NCI-H345 treated with DMSO at 0.1 percent for 48 hours (cell line): Measurements from ENCODE around the gene TRPM3.

Experiments used
- DNase-seq: peaks from one replicate; lab custom pipeline; 2025; ENCODE audit not compliant: unreplicated experiment; lab: John Stamatoyannopoulos, UW

The TRPM3 gene

DNA sequence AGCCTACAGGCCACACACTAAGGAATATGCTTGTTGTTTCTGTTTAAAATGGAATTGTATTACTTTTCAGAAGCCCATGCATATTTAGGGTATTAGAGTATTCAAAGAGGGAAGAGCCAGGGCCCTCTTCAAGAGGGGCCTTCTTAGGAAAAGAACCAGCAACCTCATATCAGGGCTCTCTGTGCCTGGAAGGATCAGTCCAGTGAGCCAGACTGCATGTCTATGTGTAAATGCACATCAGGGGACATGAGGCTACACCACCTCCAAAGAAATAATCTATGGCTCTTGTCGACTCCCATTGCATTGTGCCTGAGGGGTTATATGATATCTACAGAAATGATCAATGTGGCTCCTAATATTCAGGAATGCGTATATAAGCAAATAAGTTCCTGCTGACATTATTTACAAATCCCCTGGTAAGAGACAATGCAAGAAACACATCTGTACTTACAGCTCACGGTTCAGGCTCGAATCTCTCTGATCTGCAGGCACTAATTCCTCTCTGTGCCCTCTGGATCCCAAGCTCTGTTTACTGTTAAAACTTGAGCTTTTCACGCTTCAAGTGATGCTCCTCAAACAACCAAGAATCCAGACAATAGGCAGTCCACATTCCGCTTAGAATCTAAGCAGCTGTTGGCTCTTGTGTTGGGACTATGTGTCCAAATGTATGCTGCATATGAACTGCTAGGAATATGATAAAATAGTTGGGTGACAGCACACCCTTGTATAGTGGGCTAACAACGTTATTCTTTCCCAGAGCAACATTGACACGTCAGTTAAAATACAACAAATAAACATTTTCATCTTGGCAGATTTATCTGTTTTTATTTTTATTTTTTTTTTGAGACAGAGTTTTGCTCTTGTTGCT is 556.7 kb downstream of the TRPM3 start:
- DNase-seq = peak; percentile 83

GRCh38 chr9:70563431-70564204 is 557.8 kb downstream of the TRPM3 start:
- no peak for DNase-seq

DNA sequence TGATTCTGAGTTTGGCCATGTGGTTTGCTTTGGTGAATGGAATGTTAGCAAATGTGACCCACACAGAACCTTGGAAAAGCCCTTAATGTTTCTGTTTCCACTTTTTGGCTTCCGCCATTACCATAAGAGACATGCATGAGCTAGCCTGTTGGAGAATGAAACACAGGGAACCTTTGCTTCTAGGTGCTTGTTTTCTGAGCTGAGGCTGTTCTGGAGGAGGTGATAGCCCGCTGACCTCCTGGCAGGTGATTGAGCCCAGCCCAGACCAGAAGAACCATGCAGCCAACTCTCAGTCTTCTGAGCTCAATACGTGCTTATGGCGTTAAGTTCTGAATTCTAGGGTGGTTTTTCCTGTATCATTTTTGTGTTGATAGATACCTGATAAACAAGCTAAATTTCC is 558.4 kb downstream of the TRPM3 start:
- DNase-seq = no peak

DNA sequence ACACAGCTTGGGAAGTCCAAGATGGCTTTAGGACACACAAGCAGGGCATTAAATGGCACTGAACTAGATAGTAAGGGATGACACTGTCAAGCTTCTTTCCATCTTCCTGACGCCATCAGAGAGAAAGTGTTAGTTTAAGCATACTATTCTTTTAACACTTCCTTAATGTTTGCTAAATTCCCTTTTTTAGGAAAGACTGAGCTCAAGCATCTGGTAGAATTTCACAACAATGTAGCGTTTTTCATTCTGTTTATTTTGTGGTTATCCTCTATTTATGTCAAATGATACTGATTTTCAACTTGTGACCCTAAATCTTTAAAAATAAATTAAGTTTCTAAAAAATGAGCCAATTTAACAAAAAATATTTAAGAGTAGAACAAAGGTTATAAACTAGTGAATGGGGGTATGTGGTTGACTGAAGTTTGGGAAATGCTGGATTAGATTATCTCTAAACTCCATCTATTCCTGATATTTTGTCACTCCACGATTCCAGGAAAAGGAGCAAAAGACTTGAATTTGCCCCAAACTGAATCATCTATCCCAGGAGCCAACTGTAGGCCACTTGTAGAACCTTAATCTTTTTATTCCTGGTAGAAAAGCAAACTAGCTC is 559.5 kb downstream of the TRPM3 start:
- DNase-seq = no peak

- no peak for DNase-seq
Measured at GRCh38 chr9:70561111-70561510, 560.3 kb downstream of the TRPM3 start.

GRCh38 chr9:70559102-70559501 is 562.3 kb downstream of the TRPM3 start:
- no peak for DNase-seq

GRCh38 chr9:70557661-70558369 is 563.6 kb downstream of the TRPM3 start:
- no peak for DNase-seq

- DNase-seq = no peak
Measured at GRCh38 chr9:70556771-70557170, 564.6 kb downstream of the TRPM3 start.

DNA sequence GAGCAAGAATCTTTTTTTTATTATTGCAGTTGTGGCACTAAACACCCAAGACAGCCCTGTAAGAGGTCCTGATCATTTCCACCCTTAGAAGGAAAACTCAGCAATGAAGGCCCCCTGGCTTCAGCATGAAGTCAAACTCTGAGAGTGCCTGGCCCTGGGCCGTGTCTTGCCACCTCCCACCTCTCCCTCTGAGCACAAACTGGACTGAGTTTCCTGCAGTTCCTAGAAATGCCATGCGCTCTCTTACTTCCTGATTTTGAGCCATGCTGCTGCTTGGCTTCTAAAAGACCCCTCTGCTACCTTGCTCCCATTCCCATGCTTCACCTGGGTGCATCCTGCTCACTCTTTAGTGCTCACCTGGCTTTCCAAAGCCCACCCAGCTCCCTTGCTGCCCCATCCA is 566.5 kb downstream of the TRPM3 start:
- DNase-seq = no peak

- no peak for DNase-seq
Measured at GRCh38 chr9:70553707-70554673, 567.4 kb downstream of the TRPM3 start.

GRCh38 chr9:70552561-70552960 is 568.9 kb downstream of the TRPM3 start:
- DNase-seq = no peak

- DNase-seq = no peak
Measured at GRCh38 chr9:70551801-70552200, 569.6 kb downstream of the TRPM3 start.

GRCh38 chr9:70551396-70551795 is 570.0 kb downstream of the TRPM3 start:
- no peak for DNase-seq

DNA sequence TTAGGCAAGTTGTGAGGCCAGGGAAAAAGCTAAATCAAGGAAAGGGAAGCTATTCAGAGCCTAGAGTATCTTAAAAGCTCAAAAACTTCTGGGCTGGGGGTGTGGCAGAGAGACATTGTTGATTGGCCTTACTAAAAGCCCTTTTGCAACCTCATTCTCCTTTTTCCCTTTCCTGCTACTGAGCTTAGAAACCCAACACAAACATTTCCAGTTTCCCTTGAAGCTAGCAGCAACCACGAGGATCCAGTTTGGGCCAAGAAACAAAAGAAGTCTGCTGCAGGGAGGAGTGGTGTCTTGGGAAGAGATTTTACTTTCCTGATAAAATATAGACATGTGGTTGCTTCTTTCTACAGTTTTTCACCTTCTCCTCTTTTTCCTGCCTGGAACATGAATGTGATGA is 571.5 kb downstream of the TRPM3 start:
- no peak for DNase-seq

- no peak for DNase-seq
Measured at GRCh38 chr9:70542311-70542931, 579.0 kb downstream of the TRPM3 start.

DNA sequence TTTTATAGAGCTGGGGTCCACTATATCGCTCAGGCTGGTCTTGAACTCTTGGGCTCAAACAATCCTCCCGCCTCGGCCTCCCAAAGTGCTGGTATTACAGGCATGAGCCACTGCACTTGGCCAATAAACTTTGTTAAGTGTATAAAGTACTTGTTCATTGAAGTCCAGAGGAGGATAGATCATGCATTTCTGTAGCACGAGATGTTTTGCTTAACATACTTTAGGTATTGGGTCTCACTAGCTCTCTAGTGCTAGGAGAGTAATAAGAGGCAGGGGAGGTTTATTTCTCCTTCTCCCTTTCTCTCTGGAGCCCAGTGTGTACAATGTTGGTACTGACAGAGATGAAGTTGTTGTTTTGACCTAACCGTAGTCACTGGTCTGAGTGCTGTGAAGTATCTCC is 581.4 kb downstream of the TRPM3 start:
- DNase-seq = no peak

- DNase-seq = no peak
Measured at GRCh38 chr9:70539526-70539925, 581.9 kb downstream of the TRPM3 start.

GRCh38 chr9:70539001-70539400 is 582.4 kb downstream of the TRPM3 start:
- DNase-seq = no peak

DNA sequence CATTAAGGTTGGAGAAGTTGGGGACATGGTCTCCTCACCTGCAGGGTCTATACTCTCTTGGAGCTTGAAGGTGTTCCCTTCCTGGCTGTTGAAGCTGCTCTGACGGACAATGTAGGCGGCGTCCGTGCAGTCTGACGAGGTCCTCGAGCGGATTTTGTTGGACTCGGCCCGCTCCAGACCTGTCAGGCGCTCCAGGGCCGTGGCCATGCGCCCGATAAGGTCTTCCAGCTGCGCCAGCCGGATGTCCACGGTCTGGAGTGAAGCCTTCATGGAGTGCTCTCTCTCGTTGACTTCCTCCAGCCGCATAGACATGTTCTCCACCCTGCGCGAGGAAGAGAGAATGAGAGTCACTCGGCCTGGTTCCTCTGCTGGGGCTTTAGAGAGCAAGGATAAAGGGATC is 584.3 kb downstream of the TRPM3 start:
- DNase-seq = no peak
